Activated naive CD4-positive, alpha-beta T cell treated with anti-CD3 and anti-CD28 coated beads, Interleukin-2, amount 50 U/mL, for 24 hours (primary cell): ENCODE data around the gene CDH15.

Source experiments
- H3K27ac Mint-ChIP-seq: one replicate; pipeline ENCODE4 v1.8.0; 2021; ENCODE audit warnings: mild to moderate bottlenecking, mixed read lengths
- H3K27me3 Mint-ChIP-seq: one replicate; pipeline ENCODE4 v1.8.0; 2021; ENCODE audit warnings: mixed read lengths
- H3K36me3 Mint-ChIP-seq: one replicate; pipeline ENCODE4 v1.8.0; 2021; ENCODE audit warnings: mixed read lengths
- H3K4me1 Mint-ChIP-seq: one replicate; pipeline ENCODE4 v1.8.0; 2021; ENCODE audit warnings: mixed read lengths
- H3K4me3 Mint-ChIP-seq: one replicate; pipeline ENCODE4 v1.8.0; 2021; ENCODE audit warnings: mild to moderate bottlenecking, mixed read lengths
- H3K9me3 Mint-ChIP-seq: one replicate; pipeline ENCODE4 v1.8.0; 2021; ENCODE audit warnings: mixed read lengths

CDH15 gene, protein sequence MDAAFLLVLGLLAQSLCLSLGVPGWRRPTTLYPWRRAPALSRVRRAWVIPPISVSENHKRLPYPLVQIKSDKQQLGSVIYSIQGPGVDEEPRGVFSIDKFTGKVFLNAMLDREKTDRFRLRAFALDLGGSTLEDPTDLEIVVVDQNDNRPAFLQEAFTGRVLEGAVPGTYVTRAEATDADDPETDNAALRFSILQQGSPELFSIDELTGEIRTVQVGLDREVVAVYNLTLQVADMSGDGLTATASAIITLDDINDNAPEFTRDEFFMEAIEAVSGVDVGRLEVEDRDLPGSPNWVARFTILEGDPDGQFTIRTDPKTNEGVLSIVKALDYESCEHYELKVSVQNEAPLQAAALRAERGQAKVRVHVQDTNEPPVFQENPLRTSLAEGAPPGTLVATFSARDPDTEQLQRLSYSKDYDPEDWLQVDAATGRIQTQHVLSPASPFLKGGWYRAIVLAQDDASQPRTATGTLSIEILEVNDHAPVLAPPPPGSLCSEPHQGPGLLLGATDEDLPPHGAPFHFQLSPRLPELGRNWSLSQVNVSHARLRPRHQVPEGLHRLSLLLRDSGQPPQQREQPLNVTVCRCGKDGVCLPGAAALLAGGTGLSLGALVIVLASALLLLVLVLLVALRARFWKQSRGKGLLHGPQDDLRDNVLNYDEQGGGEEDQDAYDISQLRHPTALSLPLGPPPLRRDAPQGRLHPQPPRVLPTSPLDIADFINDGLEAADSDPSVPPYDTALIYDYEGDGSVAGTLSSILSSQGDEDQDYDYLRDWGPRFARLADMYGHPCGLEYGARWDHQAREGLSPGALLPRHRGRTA

DNA sequence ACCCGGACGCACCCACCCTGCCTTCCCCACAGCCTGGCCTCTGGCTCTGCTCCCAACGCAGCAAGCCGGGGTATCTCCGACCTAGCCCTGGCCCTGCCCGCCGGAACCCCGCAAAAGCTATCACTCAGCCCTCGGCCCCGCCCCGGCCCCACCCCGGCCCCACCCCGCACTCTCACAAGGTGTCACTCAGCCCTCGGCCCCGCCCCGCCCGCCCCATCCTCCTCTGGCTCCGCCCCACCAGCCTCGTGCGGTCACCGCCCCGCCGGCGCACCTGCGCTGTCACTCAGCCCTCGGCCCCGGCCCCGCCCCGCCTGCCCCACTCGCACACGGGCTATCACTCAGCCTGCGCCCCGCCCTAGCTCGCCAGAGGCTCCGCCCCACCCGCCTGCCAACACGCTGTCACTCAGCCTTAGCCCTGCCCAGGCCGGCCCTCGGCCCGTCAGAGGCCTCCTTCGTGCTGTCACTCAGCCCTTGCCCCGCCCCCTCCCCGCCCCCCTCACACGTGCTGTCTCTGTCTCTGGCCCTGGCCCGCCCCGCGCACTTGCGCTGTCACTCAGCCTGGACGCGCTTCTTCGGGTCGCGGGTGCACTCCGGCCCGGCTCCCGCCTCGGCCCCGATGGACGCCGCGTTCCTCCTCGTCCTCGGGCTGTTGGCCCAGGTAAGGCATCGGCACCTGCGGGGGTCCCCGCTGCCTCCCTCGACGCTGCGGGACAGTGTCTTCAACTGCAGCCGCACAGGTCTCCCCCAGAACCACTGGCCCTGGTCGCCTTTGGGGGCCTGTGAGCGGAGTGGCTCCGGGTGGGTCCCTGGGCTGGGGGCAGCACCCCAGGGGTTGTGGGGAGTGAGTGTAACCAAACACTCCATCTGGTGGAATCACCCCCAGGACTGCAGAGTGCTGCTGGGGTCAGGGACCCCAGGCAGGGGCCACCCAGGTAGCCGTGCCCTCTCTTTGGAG is at the start of gene CDH15:
Gene CDH15 (plus strand): TSS at position 533 of the 955 bp plus-strand sequence. CDS start 84 bp downstream, at position 617.
- Mint-ChIP-seq H3K27ac (no peak within 1 kb of the TSS), H3K4me1 (peaks cover 6% of the 10 kb centered on the region), H3K9me3 (no peaks in the 10 kb centered on the region), H3K27me3 (no peaks in the 10 kb centered on the region), H3K4me3 (peak within 1 kb of the TSS; percentile 72), H3K36me3 (no peaks in the 10 kb centered on the region)

DNA sequence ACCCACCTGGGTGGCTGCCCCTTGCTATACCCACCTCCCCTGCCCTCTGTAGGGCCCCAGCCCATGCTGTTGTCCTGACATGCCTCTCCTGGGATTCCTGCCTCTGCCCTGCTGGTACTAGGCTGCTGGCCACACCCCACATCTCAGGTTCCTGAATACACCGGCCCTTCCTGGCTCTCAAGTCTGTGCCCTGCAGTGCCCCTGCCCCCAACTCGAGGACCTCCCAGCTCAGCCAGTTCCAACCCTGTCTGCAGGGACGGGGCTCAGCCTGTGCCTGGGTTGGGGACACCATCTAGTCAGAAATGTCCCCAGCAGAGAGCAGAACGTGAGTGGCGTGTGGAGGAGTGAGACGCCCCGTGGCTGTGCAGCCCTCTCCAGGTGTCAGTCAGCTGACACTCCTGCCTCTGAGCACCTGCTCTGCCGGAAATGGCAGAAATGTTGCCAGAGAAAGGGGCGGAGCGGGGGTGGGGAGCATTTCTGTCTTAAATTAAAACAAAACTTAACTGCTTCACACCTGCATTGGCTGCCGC is 49.2 kb upstream of the CDH15 start:
- H3K27me3 Mint-ChIP-seq, result no peaks in the 10 kb centered on the region
- peaks cover 10% of the 10 kb centered on the region for H3K36me3 Mint-ChIP-seq
- H3K4me1 Mint-ChIP-seq, result peaks cover 42% of the 10 kb centered on the region
- H3K27ac Mint-ChIP-seq, result no peak overlapping the region
- no peak overlapping the region for H3K4me3 Mint-ChIP-seq
- H3K9me3 Mint-ChIP-seq, result no peaks in the 10 kb centered on the region

DNA sequence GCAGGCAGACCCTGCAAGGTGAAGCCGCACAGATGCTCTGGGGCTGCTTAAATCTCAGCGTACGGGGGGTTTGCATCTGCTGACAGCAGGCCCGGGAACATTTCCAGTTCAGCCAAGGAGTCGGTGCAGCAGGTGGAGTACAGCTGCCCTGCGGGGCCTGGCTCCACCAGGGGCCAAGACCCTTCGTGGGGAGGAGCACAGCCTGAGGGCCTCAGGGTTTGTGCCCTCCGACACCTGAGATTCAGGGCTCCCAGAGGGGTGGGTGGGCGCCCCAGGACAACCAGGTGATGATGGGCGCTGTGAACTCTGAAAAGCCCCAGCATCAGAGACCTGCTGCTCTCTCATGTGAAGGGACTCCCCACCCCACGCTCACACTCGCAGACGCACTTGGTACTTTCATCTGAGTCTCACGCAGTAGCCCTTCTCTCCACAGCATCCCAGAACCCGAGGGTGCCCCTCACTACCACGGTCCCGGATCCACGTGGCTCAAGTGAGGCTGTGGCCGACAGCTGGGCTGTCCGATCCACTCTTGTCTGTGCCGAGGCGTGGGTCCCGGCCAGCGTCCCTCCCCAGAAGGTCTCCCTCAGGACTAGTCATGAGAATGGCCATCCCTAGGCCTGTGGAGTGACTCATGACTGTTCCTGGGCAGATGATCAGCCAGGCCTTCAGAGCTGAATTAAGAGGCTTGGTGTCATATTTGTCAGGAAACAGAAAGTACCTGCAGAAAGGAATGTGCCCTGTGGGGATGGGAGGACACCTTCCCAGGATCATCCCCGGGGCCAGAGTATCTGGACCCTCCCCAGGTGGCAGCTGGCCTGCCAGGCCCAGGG is 48.3 kb upstream of the CDH15 start:
- Mint-ChIP-seq H3K4me1 (peaks cover 41% of the 10 kb centered on the region), H3K27ac (peak overlapping the region; percentile 30), H3K36me3 (peaks cover 7% of the 10 kb centered on the region), H3K27me3 (no peaks in the 10 kb centered on the region), H3K9me3 (no peaks in the 10 kb centered on the region), H3K4me3 (peak overlapping the region; percentile 33)

DNA sequence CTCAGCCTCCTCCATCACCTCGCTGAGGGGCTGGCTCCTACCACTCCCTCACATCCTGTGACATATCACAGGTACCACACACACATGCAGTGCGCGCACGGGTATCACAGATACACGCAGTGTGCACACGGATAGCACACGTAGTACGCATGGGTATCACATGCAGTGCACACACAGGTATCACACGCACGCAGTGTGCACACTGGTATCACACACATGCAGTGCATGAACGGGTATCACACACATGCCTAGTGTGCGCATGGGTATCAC is 47.8 kb upstream of the CDH15 start:
- Mint-ChIP-seq H3K4me3 (no peak overlapping the region), H3K27me3 (no peaks in the 10 kb centered on the region), H3K27ac (peak overlapping the region; percentile 17), H3K9me3 (no peaks in the 10 kb centered on the region), H3K4me1 (peaks cover 41% of the 10 kb centered on the region), H3K36me3 (peaks cover 5% of the 10 kb centered on the region)

DNA sequence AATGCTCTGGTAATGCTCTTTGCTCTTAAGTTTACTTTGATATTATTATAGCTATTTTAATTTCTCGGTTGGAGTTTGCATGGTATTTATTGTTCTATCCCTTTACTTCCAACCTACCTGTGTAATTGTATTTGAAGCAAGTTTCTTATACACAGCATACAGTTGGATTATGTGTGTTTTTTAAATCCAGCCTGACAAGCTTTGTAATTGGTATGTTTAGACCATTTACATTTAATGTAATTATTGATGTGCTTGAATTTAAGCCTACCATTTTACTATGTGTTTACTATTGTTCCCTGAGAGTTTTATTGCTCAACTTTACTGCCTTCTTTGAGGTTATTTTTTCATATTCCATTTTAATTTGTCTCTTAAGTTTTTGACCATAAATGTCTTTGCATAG is 42.2 kb upstream of the CDH15 start:
- Mint-ChIP-seq H3K9me3 (no peaks in the 10 kb centered on the region), H3K27me3 (no peaks in the 10 kb centered on the region), H3K4me3 (no peak overlapping the region), H3K4me1 (peaks cover 26% of the 10 kb centered on the region), H3K36me3 (peaks cover 17% of the 10 kb centered on the region), H3K27ac (no peak overlapping the region)

DNA sequence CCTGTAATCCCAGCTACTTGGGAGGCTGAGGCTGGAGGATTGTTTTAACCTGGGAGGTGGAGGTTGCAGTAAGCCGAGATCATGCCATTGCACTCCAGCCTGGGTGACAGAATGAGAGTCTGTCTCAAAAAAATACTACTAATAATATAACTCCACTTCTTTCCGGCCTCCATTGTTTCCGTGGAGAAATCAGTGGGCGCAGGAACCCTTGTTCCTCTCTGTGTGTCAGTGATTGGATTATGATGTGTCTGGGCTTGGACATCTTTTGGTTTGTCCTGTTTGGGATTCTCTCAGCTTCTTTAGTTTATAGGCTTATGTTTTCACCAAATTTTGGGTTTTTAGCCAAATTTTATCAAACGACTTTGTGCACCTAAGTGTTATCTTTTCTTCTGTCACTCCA is 41.1 kb upstream of the CDH15 start:
- Mint-ChIP-seq H3K4me3 (no peak overlapping the region), H3K27ac (no peak overlapping the region), H3K9me3 (no peaks in the 10 kb centered on the region), H3K4me1 (peaks cover 21% of the 10 kb centered on the region), H3K27me3 (no peaks in the 10 kb centered on the region), H3K36me3 (peaks cover 20% of the 10 kb centered on the region)

DNA sequence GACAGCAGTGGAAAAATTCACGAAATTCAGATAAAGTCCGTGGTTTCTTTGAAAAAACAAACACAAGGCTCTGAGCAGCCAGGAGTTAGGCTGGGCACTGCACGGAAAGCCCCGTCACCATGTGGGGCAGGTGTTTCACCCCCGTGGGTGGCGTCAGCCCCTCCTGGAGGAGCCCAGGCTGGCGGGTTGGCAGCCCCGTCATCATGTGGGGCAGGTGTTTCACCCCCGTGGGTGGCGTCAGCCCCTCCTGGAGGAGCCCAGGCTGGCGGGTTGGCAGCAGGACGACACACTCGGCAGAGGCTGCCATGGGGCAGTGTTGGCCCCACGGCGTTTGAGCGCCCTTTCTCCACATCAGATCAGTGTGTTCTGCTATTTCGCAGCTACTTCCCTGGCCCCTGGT is 39.8 kb upstream of the CDH15 start:
- H3K4me3 Mint-ChIP-seq, result no peak overlapping the region
- no peaks in the 10 kb centered on the region for H3K9me3 Mint-ChIP-seq
- peaks cover 15% of the 10 kb centered on the region for H3K4me1 Mint-ChIP-seq
- H3K27me3 Mint-ChIP-seq, result no peaks in the 10 kb centered on the region
- peaks cover 15% of the 10 kb centered on the region for H3K36me3 Mint-ChIP-seq
- no peak overlapping the region for H3K27ac Mint-ChIP-seq

DNA sequence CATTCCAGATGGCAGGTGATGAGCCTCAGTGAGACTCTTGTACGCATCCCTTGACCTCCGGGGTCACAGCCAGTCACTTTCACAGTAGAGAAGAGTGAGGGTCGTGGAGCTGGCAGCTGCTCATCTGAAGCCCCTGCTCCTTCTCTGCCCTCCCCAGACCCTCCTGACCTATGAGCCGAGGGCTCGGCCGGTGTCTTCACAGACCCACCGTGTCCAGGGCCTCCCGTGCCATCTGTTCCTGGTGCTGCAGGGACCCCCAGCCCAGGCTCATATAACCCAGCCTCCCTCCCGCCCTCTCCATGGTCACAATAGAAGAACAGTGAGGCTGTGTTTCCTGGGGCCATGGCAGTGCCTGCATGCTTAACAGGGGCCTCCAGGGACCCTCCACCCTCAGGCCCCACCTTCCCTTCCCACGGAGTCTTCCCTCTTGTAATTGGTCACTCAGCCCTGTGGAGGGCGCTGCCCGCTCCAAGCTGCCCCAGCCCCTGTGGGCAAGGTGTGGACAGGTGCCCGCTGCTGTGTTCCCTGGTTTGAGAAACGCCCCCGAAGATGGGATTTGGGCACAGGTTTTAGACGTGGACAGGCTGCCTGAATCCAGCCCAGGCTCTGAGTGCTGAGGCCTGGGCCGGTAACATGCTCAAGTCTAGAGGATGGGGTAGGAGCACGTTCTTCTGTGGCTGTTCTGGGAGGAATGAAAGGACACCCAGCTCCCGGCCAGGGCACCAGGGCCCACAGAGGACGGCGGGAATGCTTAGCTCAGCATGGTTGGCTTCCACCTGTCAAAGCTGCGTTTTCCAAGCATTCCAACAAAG is 39.1 kb upstream of the CDH15 start:
- Mint-ChIP-seq H3K4me3 (no peak overlapping the region), H3K27me3 (no peaks in the 10 kb centered on the region), H3K36me3 (peaks cover 16% of the 10 kb centered on the region), H3K4me1 (peaks cover 12% of the 10 kb centered on the region), H3K27ac (no peak overlapping the region), H3K9me3 (no peaks in the 10 kb centered on the region)

DNA sequence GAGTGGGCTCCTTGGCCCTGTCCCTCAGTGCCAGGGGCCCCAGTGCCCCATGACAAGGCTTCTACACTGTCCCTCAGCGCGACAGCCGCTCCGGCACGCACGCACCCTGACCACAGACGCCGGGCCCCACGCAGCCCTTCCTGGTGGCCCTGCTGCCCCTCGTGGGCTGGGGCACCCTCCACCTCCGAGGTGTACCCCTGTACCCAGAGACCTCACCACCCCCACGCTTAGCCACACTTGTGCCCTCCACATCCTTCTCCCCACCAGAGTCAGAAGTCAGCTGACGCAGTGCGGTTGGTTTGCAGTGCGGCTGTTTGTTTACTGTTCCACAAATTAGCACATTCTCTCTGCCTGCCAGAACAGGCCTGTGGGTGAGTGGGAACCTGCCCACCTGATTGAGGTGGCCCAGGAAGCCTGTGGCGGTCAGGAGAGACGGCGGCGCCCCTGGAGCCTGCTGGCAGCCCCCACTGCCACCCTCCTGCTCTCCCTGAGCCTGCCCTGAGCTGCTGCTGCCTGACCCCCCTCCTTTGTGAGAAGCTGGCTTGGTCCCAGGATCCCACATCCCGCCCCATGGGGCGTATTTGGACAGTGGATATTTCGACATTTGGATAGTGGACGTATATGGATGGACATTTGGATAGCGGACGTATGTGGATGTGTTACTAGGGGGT is 38.0 kb upstream of the CDH15 start:
- Mint-ChIP-seq H3K27ac (no peak overlapping the region), H3K9me3 (no peaks in the 10 kb centered on the region), H3K27me3 (no peaks in the 10 kb centered on the region), H3K4me1 (peaks cover 12% of the 10 kb centered on the region), H3K36me3 (peaks cover 16% of the 10 kb centered on the region), H3K4me3 (no peak overlapping the region)

DNA sequence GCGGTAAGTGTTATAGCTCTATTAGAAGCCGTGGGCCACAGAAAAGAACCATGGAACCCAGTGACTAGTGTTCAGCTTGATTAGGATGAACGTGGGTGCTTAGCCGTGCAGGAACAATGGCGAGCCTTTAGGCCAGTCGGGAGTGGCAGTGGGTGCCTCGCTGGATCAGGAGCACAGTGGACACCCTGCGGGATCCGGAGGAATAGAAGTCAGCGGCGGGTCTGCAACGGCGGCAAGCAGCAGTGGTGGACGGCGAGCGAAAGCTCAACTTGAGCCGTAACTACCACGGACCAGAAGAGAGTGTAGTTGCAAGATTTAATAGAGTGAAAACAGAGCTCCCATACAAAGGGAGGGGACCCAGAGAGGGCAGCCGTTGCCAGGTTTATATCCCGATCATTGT is 37.3 kb upstream of the CDH15 start:
- no peaks in the 10 kb centered on the region for H3K27me3 Mint-ChIP-seq
- no peaks in the 10 kb centered on the region for H3K9me3 Mint-ChIP-seq
- H3K27ac Mint-ChIP-seq, result no peak overlapping the region
- no peak overlapping the region for H3K4me3 Mint-ChIP-seq
- peaks cover 8% of the 10 kb centered on the region for H3K4me1 Mint-ChIP-seq
- H3K36me3 Mint-ChIP-seq, result peaks cover 16% of the 10 kb centered on the region

DNA sequence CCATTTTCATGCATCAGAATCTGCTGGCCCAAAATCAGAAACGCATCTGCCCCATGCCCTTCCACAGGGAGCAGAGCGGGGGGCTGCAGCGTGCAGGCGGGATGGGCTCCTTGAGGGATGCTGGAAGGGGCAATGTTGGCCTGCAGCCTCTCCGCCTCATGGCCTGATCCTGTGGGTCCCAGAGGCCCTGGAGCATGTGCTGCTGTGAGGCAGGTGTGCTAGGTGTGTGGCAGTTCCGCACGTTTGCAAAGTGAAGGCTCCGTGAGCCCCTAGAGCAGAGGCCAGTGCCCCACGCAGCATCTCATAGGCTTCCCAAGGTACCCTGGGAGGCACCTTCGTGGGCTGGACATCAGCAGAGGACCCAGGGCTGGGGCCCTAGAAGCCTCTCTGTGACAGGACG is 36.4 kb upstream of the CDH15 start:
- no peak overlapping the region for H3K27ac Mint-ChIP-seq
- H3K27me3 Mint-ChIP-seq, result no peaks in the 10 kb centered on the region
- H3K9me3 Mint-ChIP-seq, result no peaks in the 10 kb centered on the region
- H3K36me3 Mint-ChIP-seq, result peaks cover 13% of the 10 kb centered on the region
- H3K4me1 Mint-ChIP-seq, result peaks cover 3% of the 10 kb centered on the region
- no peak overlapping the region for H3K4me3 Mint-ChIP-seq

DNA sequence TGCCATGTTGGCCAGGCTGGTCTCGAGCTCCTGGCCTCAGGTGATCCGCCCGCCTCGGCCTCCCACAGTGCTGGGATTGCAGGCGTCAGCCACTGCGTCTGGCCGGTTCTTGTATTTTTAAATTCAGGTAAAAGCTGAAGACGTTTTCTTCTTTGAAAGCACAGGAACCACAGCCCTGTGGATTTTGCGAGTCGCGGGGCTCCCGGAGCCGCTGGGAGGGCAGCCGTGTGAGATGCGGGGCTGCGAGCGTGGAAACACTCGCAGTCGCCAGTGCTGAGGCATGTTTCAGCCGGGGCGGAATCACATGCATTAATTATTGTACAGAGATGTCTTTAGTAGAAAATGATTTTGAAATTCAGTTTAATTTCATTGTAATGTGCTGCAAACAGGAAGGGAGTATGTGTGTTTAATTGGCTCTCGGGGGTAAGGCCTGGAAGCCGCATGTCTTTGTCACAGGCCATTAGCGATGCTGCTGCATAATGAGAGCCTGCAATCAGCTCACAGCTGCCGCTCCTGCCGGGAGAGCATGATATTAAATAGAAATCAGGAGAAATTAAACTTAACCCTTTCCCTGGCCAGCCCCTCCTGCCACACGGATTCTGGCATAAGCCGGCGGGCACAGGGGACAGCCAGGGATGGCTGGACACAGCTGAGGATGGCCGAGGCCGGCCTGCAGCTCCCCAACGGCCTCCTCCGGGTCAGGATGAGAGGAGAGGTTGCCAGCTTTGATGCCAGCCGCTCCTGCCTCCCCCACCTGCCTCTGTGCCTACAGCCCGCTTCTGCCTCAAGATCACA is 35.4 kb upstream of the CDH15 start:
- Mint-ChIP-seq H3K27ac (no peak overlapping the region), H3K4me1 (peaks cover 3% of the 10 kb centered on the region), H3K27me3 (no peaks in the 10 kb centered on the region), H3K4me3 (no peak overlapping the region), H3K36me3 (peaks cover 9% of the 10 kb centered on the region), H3K9me3 (no peaks in the 10 kb centered on the region)

DNA sequence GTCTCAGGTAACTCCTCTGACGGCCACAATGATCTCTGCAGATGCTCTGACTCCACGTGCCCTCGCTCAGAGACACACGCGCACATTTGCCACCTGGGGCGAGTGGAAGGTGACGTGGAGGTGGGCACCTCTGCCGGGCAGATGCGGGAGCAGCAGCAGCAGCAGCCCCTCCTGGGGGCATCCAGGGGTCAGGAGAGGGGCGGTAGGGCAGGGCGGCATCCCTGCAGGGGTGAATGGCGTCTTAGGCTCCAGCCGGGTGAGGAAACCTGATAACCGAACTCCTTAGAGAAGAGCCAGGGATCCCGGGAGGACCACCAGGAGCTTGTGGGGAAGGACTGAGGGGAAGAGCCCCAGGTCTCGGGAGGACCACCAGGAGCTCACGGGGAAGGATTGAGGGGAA is 34.6 kb upstream of the CDH15 start:
- H3K9me3 Mint-ChIP-seq, result no peaks in the 10 kb centered on the region
- no peaks in the 10 kb centered on the region for H3K27me3 Mint-ChIP-seq
- no peak overlapping the region for H3K27ac Mint-ChIP-seq
- no peak overlapping the region for H3K4me3 Mint-ChIP-seq
- H3K4me1 Mint-ChIP-seq, result no peaks in the 10 kb centered on the region
- peaks cover 6% of the 10 kb centered on the region for H3K36me3 Mint-ChIP-seq
